Measurements from ENCODE around the gene CDH4.
A peak's percentile ranks its signal among the peaks of the same experiment; 100 is the strongest.

CDH4 gene

DNA sequence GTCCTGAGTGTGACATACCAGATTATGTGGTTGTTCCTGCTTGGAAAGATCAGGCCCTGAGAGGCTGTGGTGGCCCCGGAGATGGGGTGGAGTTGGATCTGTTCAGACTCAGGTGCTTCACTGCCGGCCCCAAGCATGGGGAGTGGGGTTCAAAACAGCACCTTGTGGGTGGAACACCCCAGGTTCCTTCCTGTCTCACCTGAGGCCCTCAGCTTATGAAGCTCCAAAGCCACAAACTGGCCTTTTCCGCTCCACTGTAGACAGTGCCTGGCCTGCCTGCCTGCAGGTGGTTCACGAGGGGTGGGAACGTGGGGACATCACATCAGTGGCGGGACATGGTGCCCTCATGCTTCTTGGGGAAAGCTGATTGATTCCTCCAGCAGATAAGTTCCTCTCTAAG, 667.2 kb downstream of the CDH4 start:
- no peak overlapping the region for H3K4me3 ChIP-seq (replicated peaks in 1 of 2; ENCODE audit: low read depth in 2 of 2, low read length in 2 of 2)
- no peak for DNase-seq (ENCODE audit: low read depth in 2 of 2)
- TF ChIP-seq, protein P1, sequence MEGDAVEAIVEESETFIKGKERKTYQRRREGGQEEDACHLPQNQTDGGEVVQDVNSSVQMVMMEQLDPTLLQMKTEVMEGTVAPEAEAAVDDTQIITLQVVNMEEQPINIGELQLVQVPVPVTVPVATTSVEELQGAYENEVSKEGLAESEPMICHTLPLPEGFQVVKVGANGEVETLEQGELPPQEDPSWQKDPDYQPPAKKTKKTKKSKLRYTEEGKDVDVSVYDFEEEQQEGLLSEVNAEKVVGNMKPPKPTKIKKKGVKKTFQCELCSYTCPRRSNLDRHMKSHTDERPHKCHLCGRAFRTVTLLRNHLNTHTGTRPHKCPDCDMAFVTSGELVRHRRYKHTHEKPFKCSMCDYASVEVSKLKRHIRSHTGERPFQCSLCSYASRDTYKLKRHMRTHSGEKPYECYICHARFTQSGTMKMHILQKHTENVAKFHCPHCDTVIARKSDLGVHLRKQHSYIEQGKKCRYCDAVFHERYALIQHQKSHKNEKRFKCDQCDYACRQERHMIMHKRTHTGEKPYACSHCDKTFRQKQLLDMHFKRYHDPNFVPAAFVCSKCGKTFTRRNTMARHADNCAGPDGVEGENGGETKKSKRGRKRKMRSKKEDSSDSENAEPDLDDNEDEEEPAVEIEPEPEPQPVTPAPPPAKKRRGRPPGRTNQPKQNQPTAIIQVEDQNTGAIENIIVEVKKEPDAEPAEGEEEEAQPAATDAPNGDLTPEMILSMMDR (IDR thresholded peaks at IDR 0.05; ENCODE audit: low read depth, low read length) = no peak

DNA sequence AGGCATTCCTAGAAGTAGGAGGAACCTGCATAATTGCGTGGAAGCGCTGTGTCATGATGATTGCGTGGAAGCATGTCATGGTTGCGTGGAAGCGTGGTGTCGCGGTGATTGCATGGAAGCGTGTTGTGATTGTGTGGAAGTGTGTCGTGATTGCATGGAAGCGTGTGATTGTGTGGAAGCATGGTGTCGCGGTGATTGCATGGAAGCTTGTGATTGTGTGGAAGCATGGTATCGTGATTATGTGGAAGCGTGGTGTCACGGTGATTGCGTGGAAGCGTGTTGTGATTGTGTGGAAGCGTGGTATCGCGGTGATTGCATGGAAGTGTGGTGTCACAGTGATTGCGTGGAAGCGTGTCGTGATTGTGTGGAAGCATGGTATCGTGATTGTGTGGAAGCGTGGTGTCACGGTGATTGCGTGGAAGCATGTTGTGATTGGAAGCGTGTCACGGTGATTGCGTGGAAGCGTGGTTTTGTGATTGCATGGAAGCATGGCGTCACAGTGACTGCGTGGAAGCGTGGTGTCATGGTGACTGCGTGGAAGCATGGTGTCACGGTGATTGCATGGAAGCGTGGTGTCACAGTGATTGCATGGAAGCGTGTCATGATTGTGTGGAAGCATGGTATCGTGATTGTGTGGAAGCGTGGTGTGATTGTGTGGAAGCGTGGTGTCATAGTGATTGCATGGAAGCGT, 667.8 kb downstream of the CDH4 start:
- no peak for DNase-seq (ENCODE audit: low read depth in 2 of 2)
- no peak overlapping the region for H3K4me3 ChIP-seq (replicated peaks in 1 of 2; ENCODE audit: low read depth in 2 of 2, low read length in 2 of 2)
- TF ChIP-seq, protein P1 (IDR thresholded peaks at IDR 0.05; ENCODE audit: low read depth, low read length) = no peak

DNA sequence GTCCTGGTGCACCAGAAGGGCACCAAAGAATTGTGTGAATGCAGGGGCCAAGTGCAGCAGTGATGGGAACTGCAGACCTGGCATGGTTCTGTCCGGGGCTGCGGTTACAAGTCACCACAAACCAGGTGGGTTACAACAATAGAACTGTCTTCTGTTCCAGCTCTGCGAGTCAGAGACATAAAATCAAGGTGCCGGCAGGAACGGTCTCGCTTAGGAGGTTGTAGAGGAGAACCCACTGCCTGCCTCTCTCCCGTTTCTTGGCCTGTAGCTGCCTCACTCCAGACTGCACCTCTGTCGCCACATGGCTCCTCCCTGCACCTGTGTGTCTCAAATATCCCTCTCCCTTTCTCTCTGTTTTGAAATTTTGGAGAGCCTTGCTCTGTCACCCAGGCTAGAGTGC, 670.4 kb downstream of the CDH4 start:
- TF ChIP-seq, protein P1 (IDR thresholded peaks at IDR 0.05; ENCODE audit: low read depth, low read length) = no peak
- DNase-seq (ENCODE audit: low read depth in 2 of 2) = no peak
- H3K4me3 ChIP-seq (replicated peaks in 1 of 2; ENCODE audit: low read depth in 2 of 2, low read length in 2 of 2) = no peak overlapping the region

DNA sequence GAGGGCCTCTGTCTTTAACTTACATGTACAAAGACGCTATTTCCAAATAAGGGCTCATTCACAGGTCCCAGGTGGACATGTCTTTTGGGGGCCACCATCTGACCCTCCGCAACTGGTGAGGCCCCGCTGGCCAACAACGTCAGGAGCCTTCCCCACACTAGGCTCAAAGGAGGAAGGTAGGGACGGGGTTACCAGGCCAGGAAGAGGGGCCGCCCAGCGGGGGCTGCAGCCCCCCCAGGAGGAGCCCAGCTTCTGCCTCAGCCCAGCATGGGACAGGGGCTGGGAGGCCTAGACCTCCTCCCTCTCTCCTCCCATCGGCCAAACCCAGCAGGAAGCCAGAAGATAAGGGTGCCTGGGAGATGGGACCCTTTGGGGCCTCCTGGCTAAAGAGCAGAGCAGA, 670.9 kb downstream of the CDH4 start:
- no peak overlapping the region for H3K4me3 ChIP-seq (replicated peaks in 1 of 2; ENCODE audit: low read depth in 2 of 2, low read length in 2 of 2)
- DNase-seq (ENCODE audit: low read depth in 2 of 2) = no peak
- TF ChIP-seq, protein P1 (IDR thresholded peaks at IDR 0.05; ENCODE audit: low read depth, low read length) = no peak

DNA sequence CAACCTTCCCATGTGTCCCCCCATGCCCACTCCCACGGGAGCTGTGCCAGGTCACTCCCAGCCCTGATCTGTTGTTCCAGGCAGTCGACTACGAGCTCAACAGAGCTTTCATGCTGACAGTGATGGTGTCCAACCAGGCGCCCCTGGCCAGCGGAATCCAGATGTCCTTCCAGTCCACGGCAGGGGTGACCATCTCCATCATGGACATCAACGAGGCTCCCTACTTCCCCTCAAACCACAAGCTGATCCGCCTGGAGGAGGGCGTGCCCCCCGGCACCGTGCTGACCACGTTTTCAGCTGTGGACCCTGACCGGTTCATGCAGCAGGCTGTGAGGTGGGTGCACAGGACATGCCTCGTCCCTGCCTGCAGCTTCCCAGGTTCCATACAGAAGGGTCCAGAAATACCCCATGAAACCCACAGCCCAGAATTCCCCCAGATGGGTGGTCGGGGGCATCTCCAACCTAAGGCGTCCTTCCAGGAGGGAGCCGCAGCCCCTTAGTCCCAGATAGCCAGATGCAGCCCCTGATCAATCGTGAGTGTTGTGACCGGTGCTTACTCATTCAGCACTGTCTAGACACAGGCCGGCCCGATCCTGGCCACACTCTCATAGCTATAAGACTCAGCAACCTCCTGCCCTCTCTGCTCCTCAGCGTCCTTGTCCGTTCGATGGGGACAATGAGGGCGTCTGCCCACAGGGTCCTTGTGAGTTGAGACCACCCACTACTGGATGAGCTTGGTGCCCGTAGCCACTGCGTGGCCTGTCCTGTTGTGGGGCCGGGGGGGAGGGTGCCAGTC, 671.5 kb downstream of the CDH4 start:
- H3K4me3 ChIP-seq (replicated peaks in 1 of 2; ENCODE audit: low read depth in 2 of 2, low read length in 2 of 2) = no peak overlapping the region
- DNase-seq (ENCODE audit: low read depth in 2 of 2) = peak in 1 of 2 donors; percentile 21

DNA sequence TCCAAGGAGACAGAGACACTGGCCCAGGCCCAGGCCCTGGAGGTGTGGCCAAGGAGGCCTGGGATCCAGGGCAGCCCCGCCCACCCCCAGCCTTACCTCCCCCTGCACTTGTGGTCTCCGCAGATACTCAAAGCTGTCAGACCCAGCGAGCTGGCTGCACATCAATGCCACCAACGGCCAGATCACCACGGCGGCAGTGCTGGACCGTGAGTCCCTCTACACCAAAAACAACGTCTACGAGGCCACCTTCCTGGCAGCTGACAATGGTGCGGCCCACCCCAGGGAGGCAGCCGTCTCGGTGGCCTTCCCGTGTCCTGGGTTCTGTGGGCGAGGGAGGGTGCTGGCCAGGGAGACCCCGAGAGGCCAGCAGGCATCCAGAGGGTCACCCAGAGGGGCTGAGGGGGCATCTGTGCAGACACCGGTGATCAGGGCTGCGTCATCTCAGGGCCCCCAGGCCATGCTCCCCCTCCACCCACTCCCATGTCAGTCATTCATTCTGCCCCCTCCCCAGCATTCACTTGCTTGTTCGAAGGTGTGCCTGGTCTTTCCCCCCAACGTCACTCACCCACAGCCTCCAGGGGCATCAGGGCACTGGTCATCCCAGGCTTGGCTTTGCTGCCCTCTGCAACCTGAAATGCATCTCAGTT, 672.3 kb downstream of the CDH4 start:
- no peak for DNase-seq (ENCODE audit: low read depth in 2 of 2)
- no peak overlapping the region for H3K4me3 ChIP-seq (replicated peaks in 1 of 2; ENCODE audit: low read depth in 2 of 2, low read length in 2 of 2)
- TF ChIP-seq, protein P1 (IDR thresholded peaks at IDR 0.05; ENCODE audit: low read depth, low read length) = no peak

More for the DNA sequence above, 671.5 kb downstream of the CDH4 start:
- TF ChIP-seq, protein P1 (IDR thresholded peaks at IDR 0.05; ENCODE audit: low read depth, low read length) = no peak
